HL-60 (cell line): ENCODE data around the gene FRAS1.

ENCODE experiments used
- DNase-seq, 2 experiments: peaks; one replicate each; pipeline ENCODE4 v3.0.0-alpha.2; 2010 to 2020; ENCODE audit warnings: low read depth in 1 of 2, low spot score in 1 of 2
- H3K27ac ChIP-seq: fragments of 250-450 bp; sonication (Bioruptor Pico); replicated peaks from 2 replicates; pipeline ENCODE4 v1.5.1; 2020; ENCODE audit warnings: mild to moderate bottlenecking, moderate library complexity
- H3K27me3 ChIP-seq: fragments of 250-450 bp; sonication (Bioruptor Pico); 2 replicates; pipeline ENCODE4 v1.5.1; 2021; ENCODE audit warnings: mild to moderate bottlenecking, moderate library complexity; ENCODE audit not compliant: insufficient read depth, poor library complexity, severe bottlenecking
- H3K4me3 ChIP-seq: replicated peaks from 2 replicates; pipeline ENCODE4 v1.5.1; 2011; ENCODE audit warnings: mild to moderate bottlenecking, control low read depth, low read length; ENCODE audit not compliant: insufficient read depth
- GABPA ChIP-seq: IDR thresholded peaks from 2 replicates; pipeline ENCODE4 v1.6.1; 2012; ENCODE audit warnings: low read depth
- POLR2AphosphoS5 ChIP-seq: IDR thresholded peaks from 2 replicates; pipeline ENCODE4 v1.6.1; 2012; ENCODE audit warnings: low read depth
- SPI1 ChIP-seq: IDR thresholded peaks from 2 replicates; pipeline ENCODE4 v1.6.1; 2012; ENCODE audit warnings: low read depth, mild to moderate bottlenecking, borderline replicate concordance
- TF ChIP-seq, protein P1 (sequence below): IDR thresholded peaks from 2 replicates; pipeline ENCODE4 v1.6.1; 2012; ENCODE audit warnings: low read depth; ENCODE audit not compliant: insufficient replicate concordance
- TF ChIP-seq, protein P2 (sequence below): IDR thresholded peaks from one replicate; pipeline ENCODE4 v1.5.1; 2011; ENCODE audit warnings: low read length, control low read depth, inconsistent platforms; ENCODE audit not compliant: insufficient read depth

Gene FRAS1

DNA sequence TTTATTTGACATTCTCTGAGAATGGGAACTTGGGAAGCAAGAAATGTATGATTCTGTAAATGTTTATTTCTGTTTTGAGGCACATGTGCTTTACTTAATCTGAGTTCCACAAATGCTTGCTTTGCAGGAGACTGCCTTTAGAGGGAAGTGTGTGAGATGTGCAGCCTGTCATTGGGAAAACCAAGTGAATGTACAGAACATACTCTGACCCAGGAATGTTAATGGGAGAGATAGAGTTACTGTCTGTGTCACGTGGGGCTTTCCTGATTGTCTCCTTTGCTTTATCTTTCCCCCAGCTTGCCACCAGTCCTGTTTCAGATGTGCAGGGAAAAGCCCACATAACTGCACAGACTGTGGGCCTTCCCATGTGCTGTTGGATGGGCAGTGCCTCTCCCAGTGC lies 275.9 kb downstream of the FRAS1 start:
- Histone ChIP-seq H3K27me3 (no peaks in the 10 kb centered on the region), H3K4me3 (no peak overlapping the region), H3K27ac (no peak overlapping the region)
- TF ChIP-seq, protein P1, sequence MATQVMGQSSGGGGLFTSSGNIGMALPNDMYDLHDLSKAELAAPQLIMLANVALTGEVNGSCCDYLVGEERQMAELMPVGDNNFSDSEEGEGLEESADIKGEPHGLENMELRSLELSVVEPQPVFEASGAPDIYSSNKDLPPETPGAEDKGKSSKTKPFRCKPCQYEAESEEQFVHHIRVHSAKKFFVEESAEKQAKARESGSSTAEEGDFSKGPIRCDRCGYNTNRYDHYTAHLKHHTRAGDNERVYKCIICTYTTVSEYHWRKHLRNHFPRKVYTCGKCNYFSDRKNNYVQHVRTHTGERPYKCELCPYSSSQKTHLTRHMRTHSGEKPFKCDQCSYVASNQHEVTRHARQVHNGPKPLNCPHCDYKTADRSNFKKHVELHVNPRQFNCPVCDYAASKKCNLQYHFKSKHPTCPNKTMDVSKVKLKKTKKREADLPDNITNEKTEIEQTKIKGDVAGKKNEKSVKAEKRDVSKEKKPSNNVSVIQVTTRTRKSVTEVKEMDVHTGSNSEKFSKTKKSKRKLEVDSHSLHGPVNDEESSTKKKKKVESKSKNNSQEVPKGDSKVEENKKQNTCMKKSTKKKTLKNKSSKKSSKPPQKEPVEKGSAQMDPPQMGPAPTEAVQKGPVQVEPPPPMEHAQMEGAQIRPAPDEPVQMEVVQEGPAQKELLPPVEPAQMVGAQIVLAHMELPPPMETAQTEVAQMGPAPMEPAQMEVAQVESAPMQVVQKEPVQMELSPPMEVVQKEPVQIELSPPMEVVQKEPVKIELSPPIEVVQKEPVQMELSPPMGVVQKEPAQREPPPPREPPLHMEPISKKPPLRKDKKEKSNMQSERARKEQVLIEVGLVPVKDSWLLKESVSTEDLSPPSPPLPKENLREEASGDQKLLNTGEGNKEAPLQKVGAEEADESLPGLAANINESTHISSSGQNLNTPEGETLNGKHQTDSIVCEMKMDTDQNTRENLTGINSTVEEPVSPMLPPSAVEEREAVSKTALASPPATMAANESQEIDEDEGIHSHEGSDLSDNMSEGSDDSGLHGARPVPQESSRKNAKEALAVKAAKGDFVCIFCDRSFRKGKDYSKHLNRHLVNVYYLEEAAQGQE, result no peak
- no peak for TF ChIP-seq SPI1
- no peak for TF ChIP-seq GABPA
- no peak for DNase-seq

DNA sequence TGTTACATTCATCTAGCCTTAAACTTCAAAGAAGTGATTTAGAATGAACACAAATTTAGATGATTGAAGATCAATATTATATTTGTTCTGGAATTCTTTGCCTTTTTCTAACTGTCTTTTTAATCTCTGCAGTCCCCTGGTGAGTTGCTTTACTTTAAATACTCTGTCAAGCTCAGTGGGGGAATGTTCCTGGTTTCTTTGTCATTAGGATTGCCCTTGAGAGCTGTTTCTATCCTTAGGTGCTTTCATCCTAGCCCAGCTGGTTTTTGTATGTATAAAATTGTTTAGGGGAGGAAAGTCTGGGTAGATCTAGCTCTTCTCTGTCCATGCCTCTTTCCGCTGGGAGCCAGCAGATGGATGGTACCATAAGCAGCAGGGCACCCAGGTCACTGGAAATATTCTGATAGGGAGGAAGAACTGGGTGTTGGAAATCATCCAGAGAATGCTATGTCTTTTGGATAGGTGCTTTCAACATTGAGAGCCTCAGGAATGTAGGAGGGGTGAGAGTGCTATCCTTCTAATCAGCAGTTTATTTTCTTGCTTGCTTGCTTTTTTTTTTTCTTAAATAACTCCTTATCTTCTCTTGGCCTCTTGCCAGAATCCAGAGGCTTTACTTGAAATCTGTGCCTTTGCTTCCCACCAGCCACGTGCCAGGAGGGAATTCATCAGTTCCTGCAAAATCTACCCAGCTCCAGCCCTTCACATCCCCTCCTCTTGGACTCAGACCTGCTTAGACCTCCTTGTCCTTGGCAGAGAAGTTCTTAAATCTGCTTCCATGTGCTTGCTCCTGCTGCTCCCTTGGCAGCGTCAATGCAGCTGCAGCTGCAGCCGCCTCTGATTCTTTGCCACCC lies 279.2 kb downstream of the FRAS1 start:
- Histone ChIP-seq H3K27ac (no peak overlapping the region), H3K4me3 (no peak overlapping the region), H3K27me3 (peaks cover 2% of the 10 kb centered on the region)
- no peak for DNase-seq
- TF ChIP-seq, protein P1, result no peak
- no peak for TF ChIP-seq GABPA
- no peak for TF ChIP-seq POLR2AphosphoS5
- TF ChIP-seq, protein P2, sequence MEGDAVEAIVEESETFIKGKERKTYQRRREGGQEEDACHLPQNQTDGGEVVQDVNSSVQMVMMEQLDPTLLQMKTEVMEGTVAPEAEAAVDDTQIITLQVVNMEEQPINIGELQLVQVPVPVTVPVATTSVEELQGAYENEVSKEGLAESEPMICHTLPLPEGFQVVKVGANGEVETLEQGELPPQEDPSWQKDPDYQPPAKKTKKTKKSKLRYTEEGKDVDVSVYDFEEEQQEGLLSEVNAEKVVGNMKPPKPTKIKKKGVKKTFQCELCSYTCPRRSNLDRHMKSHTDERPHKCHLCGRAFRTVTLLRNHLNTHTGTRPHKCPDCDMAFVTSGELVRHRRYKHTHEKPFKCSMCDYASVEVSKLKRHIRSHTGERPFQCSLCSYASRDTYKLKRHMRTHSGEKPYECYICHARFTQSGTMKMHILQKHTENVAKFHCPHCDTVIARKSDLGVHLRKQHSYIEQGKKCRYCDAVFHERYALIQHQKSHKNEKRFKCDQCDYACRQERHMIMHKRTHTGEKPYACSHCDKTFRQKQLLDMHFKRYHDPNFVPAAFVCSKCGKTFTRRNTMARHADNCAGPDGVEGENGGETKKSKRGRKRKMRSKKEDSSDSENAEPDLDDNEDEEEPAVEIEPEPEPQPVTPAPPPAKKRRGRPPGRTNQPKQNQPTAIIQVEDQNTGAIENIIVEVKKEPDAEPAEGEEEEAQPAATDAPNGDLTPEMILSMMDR, result no peak
- TF ChIP-seq SPI1, result no peak

DNA sequence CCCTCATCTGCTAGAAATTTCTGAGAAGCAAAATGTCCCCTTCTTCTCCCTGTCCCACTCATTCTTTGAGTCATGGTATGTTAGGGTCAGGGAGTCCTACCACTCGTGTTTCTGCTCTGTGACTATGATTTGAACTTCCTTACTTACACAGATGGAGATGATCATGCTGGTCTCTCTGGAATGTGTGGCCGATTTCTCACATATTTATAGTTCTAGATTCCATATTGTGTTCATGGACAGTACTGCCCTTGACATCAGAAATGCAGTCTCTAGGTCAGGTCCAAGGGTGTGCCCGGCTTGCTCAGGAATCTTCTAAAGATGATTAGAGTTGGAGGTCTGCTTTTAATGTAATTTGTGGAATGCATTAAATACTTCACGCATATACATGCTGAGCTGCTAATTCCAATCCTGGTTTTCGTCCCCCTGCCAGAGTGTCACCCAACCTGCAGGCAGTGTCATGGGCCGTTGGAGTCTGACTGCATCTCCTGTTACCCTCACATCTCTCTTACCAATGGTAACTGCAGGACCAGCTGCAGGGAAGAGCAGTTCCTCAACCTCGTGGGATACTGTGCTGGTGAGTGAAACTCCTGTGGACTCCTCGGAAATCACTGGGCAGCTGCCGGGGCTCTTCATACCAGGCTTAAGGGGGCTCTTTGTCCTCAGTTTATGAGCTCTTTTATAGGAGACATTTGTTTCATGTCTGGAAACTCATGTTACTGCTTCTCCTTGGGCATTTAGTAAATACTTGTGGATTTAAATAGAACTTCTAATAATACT lies 280.3 kb downstream of the FRAS1 start:
- no peak for TF ChIP-seq POLR2AphosphoS5
- TF ChIP-seq SPI1, result no peak
- TF ChIP-seq GABPA, result no peak
- TF ChIP-seq, protein P1, result no peak
- TF ChIP-seq, protein P2, result no peak
- no peak for DNase-seq
- Histone ChIP-seq H3K27me3 (peaks cover 2% of the 10 kb centered on the region), H3K4me3 (no peak overlapping the region), H3K27ac (no peak overlapping the region)
